ENCODE data around the gene NUTM2F. TPM values are rescaled to one million over a fixed set of nuclear protein-coding genes. Genes with fewer than 3 reads are reported as not detected.

NUTM2F gene
- total and polyA plus RNA-seq, 4 experiments from 2014 or later = not detected

Other genes starting within 250 kb of the NUTM2F start
- 1 to 10 TPM; 5.1 to 5.5 TPM for gene PTPDC1, start 244.2 kb downstream of the NUTM2F start, total RNA-seq
- 1 to 10 TPM; 1.7 to 2.1 TPM for gene PTPDC1, start 244.2 kb downstream of the NUTM2F start, polyA plus RNA-seq
- gene ZNF169, start 69.3 kb downstream of the NUTM2F start, total RNA-seq = 10 to 100 TPM; 22.3 to 25.2 TPM
- 1 to 10 TPM; 4.2 to 4.3 TPM for gene ZNF169, start 69.3 kb downstream of the NUTM2F start, polyA plus RNA-seq
- gene PCAT7, start 226.4 kb upstream of the NUTM2F start, total RNA-seq = not detected
- gene PCAT7, start 226.4 kb upstream of the NUTM2F start, polyA plus RNA-seq = not detected